SK-N-SH (cell line): ENCODE data around the gene EHD3.

Experiments used
- CHD2 ChIP-seq: fragments of 150-350 bp; IDR thresholded peaks from 2 replicates; pipeline ENCODE4 v1.6.1; 2018; ENCODE audit warnings: low read length; ENCODE audit not compliant: partially characterized antibody
- CTCF ChIP-seq: fragments of 200-600 bp; sonication (generic); IDR thresholded peaks from 2 replicates; pipeline ENCODE4 v1.6.1; 2017; ENCODE audit warnings: antibody characterized with exemption, mild to moderate bottlenecking, moderate library complexity
- EP300 ChIP-seq, 2 experiments: IDR thresholded peaks; 2 replicates each; pipeline versions ENCODE4 v1.4.0 to v1.6.1; 2012; ENCODE audit warnings: borderline replicate concordance in 1 of 2, low read depth in 1 of 2, low read length in 1 of 2
- EZH2phosphoT487 ChIP-seq: fragments of 200-600 bp; sonication (generic); IDR thresholded peaks from 2 replicates; pipeline ENCODE4 v1.6.1; 2017; ENCODE audit warnings: low read depth, mixed run types, mild to moderate bottlenecking, antibody characterized with exemption, moderate library complexity, borderline replicate concordance
- FOXM1 ChIP-seq: IDR thresholded peaks from 2 replicates; pipeline ENCODE4 v1.4.0; 2012; ENCODE audit warnings: low read depth, mild to moderate bottlenecking
- GABPA ChIP-seq: IDR thresholded peaks from 2 replicates; pipeline ENCODE4 v1.4.0; 2012; ENCODE audit warnings: low read depth, mild to moderate bottlenecking
- JUND ChIP-seq: IDR thresholded peaks from 2 replicates; pipeline ENCODE4 v1.4.0; 2012
- POLR2AphosphoS5 ChIP-seq: IDR thresholded peaks from 2 replicates; pipeline ENCODE4 v1.6.1; 2012; ENCODE audit warnings: low read depth, low read length
- RAD21 ChIP-seq: IDR thresholded peaks from 2 replicates; pipeline ENCODE4 v1.6.1; 2012; ENCODE audit warnings: mild to moderate bottlenecking, low read length
- REST ChIP-seq: IDR thresholded peaks from 2 replicates; pipeline ENCODE4 v1.6.1; 2012; ENCODE audit warnings: mild to moderate bottlenecking, low read depth, low read length, moderate library complexity
- ZBTB33 ChIP-seq: IDR thresholded peaks from 2 replicates; pipeline ENCODE4 v1.4.0; 2012; ENCODE audit warnings: low read depth, borderline replicate concordance

- TF ChIP-seq EZH2phosphoT487 (no peak), RAD21 (no peak), POLR2AphosphoS5 (no peak), JUND (no peak), FOXM1 (no peak), CTCF (no peak), REST (no peak), EP300 (IDR thresholded peaks at IDR 0.05; ENCODE audit: borderline replicate concordance in 1 of 2, low read depth in 1 of 2, low read length in 1 of 2) (no peak), CHD2 (no peak), ZBTB33 (no peak), GABPA (no peak)
Measured at GRCh38 chr2:31207790-31208189, 26.2 kb upstream of the EHD3 start.
